ENCODE results near the gene TMEM237.

Gene TMEM237

DNA sequence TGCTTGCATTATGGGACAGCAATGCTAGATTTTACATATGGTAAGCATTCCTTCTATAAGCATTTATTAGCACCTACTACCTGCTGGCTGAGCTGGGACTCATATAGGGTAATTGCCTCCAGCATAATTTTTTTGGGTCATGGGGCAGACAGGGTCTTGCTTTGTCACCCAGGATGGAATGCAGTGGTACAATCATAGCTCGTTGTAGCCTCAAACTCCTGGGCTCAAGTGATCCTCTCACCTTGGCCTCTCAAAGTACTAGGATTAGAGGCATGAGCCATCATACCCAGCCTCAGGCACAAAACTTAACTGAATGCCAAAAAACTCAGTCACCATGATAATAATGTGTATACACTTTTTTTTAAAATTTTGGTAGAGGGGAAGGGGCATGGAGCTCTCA, 35.3 kb downstream of the TMEM237 start:
- TF ChIP-seq, protein P1, sequence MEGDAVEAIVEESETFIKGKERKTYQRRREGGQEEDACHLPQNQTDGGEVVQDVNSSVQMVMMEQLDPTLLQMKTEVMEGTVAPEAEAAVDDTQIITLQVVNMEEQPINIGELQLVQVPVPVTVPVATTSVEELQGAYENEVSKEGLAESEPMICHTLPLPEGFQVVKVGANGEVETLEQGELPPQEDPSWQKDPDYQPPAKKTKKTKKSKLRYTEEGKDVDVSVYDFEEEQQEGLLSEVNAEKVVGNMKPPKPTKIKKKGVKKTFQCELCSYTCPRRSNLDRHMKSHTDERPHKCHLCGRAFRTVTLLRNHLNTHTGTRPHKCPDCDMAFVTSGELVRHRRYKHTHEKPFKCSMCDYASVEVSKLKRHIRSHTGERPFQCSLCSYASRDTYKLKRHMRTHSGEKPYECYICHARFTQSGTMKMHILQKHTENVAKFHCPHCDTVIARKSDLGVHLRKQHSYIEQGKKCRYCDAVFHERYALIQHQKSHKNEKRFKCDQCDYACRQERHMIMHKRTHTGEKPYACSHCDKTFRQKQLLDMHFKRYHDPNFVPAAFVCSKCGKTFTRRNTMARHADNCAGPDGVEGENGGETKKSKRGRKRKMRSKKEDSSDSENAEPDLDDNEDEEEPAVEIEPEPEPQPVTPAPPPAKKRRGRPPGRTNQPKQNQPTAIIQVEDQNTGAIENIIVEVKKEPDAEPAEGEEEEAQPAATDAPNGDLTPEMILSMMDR (IDR thresholded peaks at IDR 0.05; ENCODE audit: low read depth, low read length, missing control alignments) = no peak
- DNase-seq (ENCODE audit: low read depth) = no peak
- H3K4me3 ChIP-seq (ENCODE audit: low read depth, low read length) = no peak overlapping the region

DNA sequence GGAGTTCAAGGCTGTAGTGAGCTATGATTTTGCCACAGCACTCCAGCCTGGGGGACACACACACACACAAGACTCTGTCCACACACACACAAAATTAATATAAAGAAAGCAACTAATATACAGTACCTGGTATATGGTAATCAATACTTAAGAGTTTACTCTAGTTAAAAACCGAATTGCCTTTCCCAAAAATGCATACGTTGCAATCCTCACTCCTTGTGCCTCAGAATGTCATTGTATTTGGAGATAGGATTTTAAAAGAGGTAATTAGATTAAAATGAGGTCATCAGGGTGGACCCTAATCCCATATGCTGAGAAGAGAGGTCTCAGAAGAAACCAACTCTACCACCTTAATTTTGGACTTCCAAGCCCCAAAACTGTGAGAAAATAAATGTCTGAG, 35.7 kb downstream of the TMEM237 start:
- TF ChIP-seq, protein P1 (IDR thresholded peaks at IDR 0.05; ENCODE audit: low read depth, low read length, missing control alignments) = no peak
- H3K4me3 ChIP-seq (ENCODE audit: low read depth, low read length) = no peak overlapping the region
- DNase-seq (ENCODE audit: low read depth) = no peak

DNA sequence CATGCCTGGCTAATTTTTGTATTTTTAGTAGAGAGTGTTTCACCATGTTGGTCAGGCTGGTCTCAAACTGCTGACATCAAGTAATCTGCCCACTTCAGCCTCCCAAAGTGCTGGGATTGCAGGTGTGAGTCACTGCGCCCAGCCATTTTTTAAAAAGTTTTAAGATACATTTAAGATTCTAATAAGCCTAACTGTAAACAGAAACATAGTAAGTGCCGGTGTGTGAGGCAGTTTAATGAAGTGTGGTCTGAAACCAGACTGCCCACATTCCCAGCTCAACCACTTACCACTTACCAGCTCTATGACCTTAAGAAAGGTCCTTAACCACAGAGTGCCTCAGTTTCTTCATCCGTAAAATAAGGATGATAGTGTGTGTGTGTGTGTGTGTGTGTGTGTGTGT, 42.4 kb downstream of the TMEM237 start:
- TF ChIP-seq, protein P1 (IDR thresholded peaks at IDR 0.05; ENCODE audit: low read depth, low read length, missing control alignments) = no peak
- DNase-seq (ENCODE audit: low read depth) = no peak
- no peak overlapping the region for H3K4me3 ChIP-seq (ENCODE audit: low read depth, low read length)

DNA sequence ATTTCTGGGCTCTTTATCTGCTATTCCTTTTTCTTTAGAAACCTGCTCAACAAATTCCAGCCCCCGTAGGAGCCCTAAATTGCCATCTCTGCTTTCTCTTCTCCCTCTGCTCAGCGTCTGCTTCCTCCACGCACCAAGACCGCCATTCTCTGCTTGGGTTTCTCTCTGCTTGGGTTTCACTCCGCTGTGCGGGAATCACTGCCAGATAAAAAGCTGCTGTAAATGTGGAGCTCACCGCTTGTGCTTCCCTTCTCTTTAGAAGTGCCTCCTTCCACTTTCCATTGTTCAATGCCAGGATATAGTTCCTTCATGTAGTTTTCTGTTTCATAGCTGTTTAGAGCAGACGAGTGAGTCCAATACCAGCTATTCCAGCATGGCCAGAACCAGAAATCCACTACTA, 45.9 kb downstream of the TMEM237 start:
- no peak for DNase-seq (ENCODE audit: low read depth)
- TF ChIP-seq, protein P1 (IDR thresholded peaks at IDR 0.05; ENCODE audit: low read depth, low read length, missing control alignments) = no peak
- H3K4me3 ChIP-seq (ENCODE audit: low read depth, low read length) = no peak overlapping the region

DNA sequence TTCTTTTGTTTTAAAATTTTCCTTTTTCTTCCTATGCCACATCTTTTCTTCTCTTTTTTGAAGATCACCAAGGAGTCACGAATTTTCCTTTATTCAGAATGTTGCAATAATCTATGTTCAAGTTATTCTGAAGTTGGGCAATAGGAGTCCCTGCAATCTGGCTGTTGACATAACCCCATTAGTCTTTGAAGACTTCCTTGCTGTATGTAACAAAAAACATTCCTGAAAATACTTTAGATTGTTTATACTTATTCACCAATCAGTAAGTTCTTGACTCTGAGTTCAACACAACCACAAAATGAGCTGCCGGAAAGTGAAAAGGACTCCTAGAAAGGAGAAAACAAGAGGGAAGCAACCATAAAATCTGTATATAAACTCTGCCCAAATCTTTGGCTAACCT, 62.8 kb downstream of the TMEM237 start:
- DNase-seq (ENCODE audit: low read depth) = no peak
- H3K4me3 ChIP-seq (ENCODE audit: low read depth, low read length) = no peak overlapping the region
- TF ChIP-seq, protein P1 (IDR thresholded peaks at IDR 0.05; ENCODE audit: low read depth, low read length, missing control alignments) = no peak

DNA sequence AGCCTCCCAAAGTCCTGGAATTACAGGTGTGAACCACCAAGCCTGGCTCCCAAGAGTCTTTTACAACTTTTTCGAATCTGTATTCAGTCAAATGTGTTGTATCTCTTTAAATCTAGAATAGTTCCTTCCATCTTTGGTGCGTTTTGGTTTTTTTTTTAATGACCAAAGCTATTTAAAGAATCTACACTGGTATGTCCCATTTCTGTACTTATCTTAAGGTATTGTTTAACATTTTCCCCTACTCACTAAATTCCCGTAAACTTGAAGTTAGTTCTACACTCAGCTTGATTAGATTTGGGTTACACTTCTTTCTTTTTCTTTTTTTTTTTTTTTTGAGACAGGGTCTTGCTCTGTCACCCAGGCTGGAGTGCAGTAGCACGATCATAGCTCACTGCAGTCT, 63.8 kb downstream of the TMEM237 start:
- no peak for DNase-seq (ENCODE audit: low read depth)
- no peak overlapping the region for H3K4me3 ChIP-seq (ENCODE audit: low read depth, low read length)
- TF ChIP-seq, protein P1 (IDR thresholded peaks at IDR 0.05; ENCODE audit: low read depth, low read length, missing control alignments) = no peak

DNA sequence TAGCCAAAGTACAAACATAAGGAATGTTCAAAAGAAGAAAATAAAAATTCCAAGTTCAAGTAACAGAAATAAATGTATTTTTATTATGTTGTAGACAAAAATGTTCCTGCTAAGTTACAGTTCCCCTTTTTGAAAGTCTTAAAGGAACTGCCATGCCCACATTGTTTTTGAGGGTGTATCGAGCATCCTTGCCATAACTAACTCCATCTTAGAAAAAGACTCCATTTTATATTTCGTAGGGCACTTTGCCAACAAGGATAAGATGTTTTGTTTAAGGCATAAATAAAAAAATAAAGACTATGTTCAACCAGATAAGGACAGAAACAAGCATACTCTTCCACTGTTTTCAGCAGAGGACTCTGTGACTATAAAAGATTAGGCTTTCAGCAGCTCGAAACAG, 67.3 kb downstream of the TMEM237 start:
- TF ChIP-seq, protein P1 (IDR thresholded peaks at IDR 0.05; ENCODE audit: low read depth, low read length, missing control alignments) = no peak
- DNase-seq (ENCODE audit: low read depth) = no peak
- H3K4me3 ChIP-seq (ENCODE audit: low read depth, low read length) = no peak overlapping the region
